BLaER1 treated with 17β-estradiol and CSF1 and Interleukin-3, amounts not matched to agents 10 nM and 100 nM (cell line): ENCODE data around the gene P3H2.

ENCODE experiments used
- H3K27ac ChIP-seq, 11 experiments: shearing (Covaris generic); formaldehyde crosslinking; 2 replicates each; pipeline ENCODE4 v1.8.1; 2022
- H3K27me3 ChIP-seq, 11 experiments: shearing (Covaris generic); formaldehyde crosslinking; 2 replicates each; pipeline ENCODE4 v1.8.1; 2022
- H3K36me3 ChIP-seq, 11 experiments: shearing (Covaris generic); formaldehyde crosslinking; 2 replicates each; pipeline ENCODE4 v1.8.1; 2022
- H3K4me1 ChIP-seq, 10 experiments: shearing (Covaris generic); formaldehyde crosslinking; 2 replicates each; pipeline ENCODE4 v1.8.1; 2022
- H3K4me2 ChIP-seq, 11 experiments: shearing (Covaris generic); formaldehyde crosslinking; 2 replicates each; pipeline ENCODE4 v1.8.1; 2022
- H3K4me3 ChIP-seq, 10 experiments: shearing (Covaris generic); formaldehyde crosslinking; 2 replicates each; pipeline ENCODE4 v1.8.1; 2022
- H3K9ac ChIP-seq, 11 experiments: shearing (Covaris generic); formaldehyde crosslinking; 2 replicates each; pipeline ENCODE4 v1.8.1; 2022
- H3K9me3 ChIP-seq, 11 experiments: shearing (Covaris generic); formaldehyde crosslinking; replicated peaks in 1 of 11; 2 replicates each; pipeline ENCODE4 v1.8.1; 2022
- H4K20me1 ChIP-seq, 11 experiments: shearing (Covaris generic); formaldehyde crosslinking; 2 replicates each; pipeline ENCODE4 v1.8.1; 2022
- Cebpa-rat ChIP-seq, 11 experiments: shearing (Covaris generic); IDR thresholded peaks; 2 replicates each; pipeline ENCODE4 v1.8.1; 2022

Gene P3H2

DNA sequence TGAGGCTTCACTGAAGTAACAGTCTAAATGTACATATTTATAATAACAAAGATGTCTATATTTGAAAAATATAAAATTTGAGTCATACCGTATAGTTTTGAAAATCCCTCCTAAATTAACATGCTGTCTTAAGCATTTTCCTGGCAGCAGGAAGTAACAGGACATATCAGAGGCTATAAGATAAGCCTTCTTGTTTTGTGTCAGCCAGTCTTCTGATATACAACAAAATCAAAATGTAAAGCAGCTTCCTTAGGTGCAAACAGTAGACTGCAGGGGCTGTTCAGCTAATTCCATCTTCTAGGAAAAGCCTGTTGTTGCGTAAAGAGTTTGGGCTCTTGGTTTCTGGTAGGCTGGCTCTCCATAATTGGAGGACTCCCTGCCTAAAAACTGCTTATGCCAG is 56.0 kb downstream of the P3H2 start:
- Histone ChIP-seq H3K4me1 (no peaks in the 10 kb centered on the region), H3K9me3 (no peaks in the 10 kb centered on the region), H3K9ac (no peak overlapping the region), H3K36me3 (no peaks in the 10 kb centered on the region), H4K20me1 (no peaks in the 10 kb centered on the region), H3K4me3 (no peak overlapping the region), H3K4me2 (no peak overlapping the region), H3K27me3 (no peaks in the 10 kb centered on the region), H3K27ac (no peak overlapping the region)
- no peak for TF ChIP-seq Cebpa-rat (IDR thresholded peaks at IDR 0.05)

DNA sequence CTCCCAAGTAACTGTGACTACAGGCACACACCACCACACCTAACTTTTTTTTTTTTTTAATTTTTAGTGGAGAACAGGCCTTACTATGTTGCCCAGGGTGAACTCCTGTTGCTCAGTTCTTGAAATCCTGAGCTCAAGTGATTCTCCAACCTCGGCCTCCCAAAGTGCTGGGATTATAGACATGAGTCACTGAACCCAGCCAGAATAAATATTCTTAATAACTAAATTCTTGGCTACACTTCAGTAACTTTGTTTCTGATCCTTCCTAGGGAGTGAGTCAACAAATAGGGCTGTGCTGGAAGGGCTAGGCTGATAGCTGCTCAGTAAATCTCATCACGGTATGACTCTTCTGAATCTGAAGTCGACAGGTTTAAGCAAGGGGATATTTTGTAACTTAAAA is 56.6 kb downstream of the P3H2 start:
- Histone ChIP-seq H3K4me3 (no peak overlapping the region), H3K9ac (no peak overlapping the region), H3K27me3 (no peaks in the 10 kb centered on the region), H3K9me3 (no peaks in the 10 kb centered on the region), H3K36me3 (no peaks in the 10 kb centered on the region), H3K4me1 (no peaks in the 10 kb centered on the region), H3K27ac (no peak overlapping the region), H4K20me1 (no peaks in the 10 kb centered on the region), H3K4me2 (no peak overlapping the region)
- TF ChIP-seq Cebpa-rat (IDR thresholded peaks at IDR 0.05), result no peak

DNA sequence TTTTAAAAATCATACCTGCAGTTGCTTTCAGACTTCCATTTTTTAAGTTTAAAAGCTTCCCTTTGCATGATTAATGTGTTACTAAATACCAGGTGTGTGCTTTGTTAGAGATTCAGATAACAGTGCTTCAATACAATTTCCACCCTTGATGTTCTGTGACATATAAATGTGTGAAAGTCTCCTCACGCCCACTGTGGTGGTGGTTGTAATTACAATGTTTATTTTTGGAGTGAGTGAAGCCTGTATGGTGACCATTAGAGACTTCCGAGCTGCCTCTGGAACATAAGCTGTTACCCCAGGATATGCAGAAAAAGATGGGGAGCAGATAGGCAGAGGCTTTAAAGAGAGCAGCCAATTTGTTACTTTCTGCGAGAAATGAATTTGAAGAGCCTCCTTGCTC is 57.2 kb downstream of the P3H2 start:
- no peaks in the 10 kb centered on the region for H3K9me3 ChIP-seq
- no peak overlapping the region for H3K4me3 ChIP-seq
- no peaks in the 10 kb centered on the region for H3K4me1 ChIP-seq
- H3K36me3 ChIP-seq, result no peaks in the 10 kb centered on the region
- no peak for TF ChIP-seq Cebpa-rat (IDR thresholded peaks at IDR 0.05)
- H3K4me2 ChIP-seq, result no peak overlapping the region
- H3K27me3 ChIP-seq, result no peaks in the 10 kb centered on the region
- H3K9ac ChIP-seq, result no peak overlapping the region
- H4K20me1 ChIP-seq, result no peaks in the 10 kb centered on the region
- H3K27ac ChIP-seq, result no peak overlapping the region

DNA sequence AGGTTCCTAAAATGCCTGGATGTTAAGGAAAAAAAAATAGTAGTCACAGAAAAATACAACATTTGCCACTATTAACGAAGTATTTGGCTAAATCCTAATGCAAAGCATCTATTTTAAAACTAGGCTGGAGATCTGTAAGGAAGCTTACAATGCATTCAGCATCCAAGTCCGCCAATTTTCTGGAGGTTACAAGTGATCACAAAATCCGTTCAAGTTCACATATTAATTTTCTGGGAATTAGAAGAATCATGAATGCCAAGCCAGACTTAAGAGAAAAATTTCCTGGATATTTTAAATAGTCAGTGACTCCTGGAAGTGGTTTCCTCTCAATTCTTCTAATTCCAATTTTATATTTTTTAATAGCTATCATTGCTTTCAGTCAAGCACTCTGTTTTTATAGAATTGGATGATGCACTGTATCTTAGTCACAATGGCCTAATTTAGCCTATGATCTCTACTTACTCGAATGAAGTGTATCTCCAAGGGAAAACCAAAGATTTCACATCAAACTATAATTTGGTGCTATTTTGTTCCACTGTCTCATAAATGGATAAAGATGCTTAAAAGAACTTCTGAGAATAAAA is 60.4 kb downstream of the P3H2 start:
- Histone ChIP-seq H3K4me1 (no peaks in the 10 kb centered on the region), H3K9ac (no peak overlapping the region), H3K4me3 (no peak overlapping the region), H4K20me1 (no peaks in the 10 kb centered on the region), H3K4me2 (no peak overlapping the region), H3K9me3 (no peaks in the 10 kb centered on the region), H3K27ac (no peak overlapping the region), H3K36me3 (no peaks in the 10 kb centered on the region), H3K27me3 (no peaks in the 10 kb centered on the region)
- no peak for TF ChIP-seq Cebpa-rat (IDR thresholded peaks at IDR 0.05)

DNA sequence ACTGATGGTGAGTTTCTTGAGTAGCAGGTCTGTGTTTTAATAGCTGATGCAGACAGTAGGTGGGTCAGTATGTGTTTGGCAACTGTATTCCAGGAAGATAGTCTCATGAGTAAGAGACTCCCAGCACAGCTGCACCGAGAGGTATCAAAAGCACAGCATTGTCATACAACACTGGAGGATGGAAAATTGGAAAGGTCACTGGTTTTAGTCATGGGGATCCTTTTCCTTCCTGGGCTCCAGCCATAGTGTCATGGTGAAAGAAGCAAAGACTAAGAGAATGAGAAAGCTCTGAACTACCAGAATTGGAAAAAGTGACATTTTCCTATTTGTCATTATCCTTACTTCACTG is 61.5 kb downstream of the P3H2 start:
- Histone ChIP-seq H3K4me1 (no peaks in the 10 kb centered on the region), H3K4me3 (no peak overlapping the region), H3K36me3 (no peaks in the 10 kb centered on the region)

DNA sequence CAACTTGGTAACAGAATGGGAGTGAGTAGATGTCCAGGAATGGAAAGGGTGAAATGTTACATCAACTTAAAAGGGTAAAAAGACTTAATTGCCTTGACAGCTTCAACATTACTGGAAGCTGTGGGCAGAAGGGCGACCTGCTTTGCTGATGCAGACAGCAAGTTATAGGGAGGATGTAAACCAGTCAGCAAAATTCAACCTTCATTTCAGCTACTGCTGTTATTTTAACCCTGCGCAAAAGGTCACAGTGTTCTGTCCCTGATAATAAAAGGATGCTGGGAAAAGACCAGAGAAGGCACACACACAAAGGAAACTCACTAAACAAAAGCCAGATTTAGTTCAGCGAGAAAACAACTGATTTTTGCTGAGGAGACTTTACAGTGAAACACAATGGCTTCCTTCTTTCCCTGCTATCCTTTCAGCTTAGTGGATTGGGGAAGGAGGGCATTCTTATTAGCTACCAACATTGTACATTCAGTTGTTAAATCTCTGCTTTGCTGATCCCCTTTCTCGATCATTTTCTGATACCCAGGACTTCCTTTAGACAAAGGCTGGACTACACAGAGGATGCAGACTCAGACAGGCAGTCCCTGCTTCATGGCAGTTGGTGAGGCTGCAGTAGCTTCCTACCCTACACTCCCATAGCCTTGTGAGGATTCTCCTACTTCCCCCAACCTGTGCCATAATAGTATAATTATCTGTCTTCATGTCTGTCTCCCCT is 62.0 kb downstream of the P3H2 start:
- no peaks in the 10 kb centered on the region for H3K4me1 ChIP-seq
- no peak for TF ChIP-seq Cebpa-rat (IDR thresholded peaks at IDR 0.05)
- H3K9me3 ChIP-seq, result no peaks in the 10 kb centered on the region
- H3K27ac ChIP-seq, result no peak overlapping the region
- H3K9ac ChIP-seq, result no peak overlapping the region
- no peaks in the 10 kb centered on the region for H4K20me1 ChIP-seq
- no peaks in the 10 kb centered on the region for H3K36me3 ChIP-seq
- no peak overlapping the region for H3K4me2 ChIP-seq
- no peak overlapping the region for H3K4me3 ChIP-seq
- H3K27me3 ChIP-seq, result no peaks in the 10 kb centered on the region

More for the DNA sequence above, 61.5 kb downstream of the P3H2 start:
- no peak overlapping the region for H3K27ac ChIP-seq
- no peak overlapping the region for H3K9ac ChIP-seq
- H3K4me2 ChIP-seq, result no peak overlapping the region
- H3K27me3 ChIP-seq, result no peaks in the 10 kb centered on the region
- no peaks in the 10 kb centered on the region for H3K9me3 ChIP-seq
- no peaks in the 10 kb centered on the region for H4K20me1 ChIP-seq
- TF ChIP-seq Cebpa-rat (IDR thresholded peaks at IDR 0.05), result no peak

GRCh38 chr3:190056742-190057141 is 64.0 kb downstream of the P3H2 start:
- H3K4me3 ChIP-seq, result no peak overlapping the region
- H3K36me3 ChIP-seq, result no peaks in the 10 kb centered on the region
- no peak overlapping the region for H3K4me2 ChIP-seq
- no peak overlapping the region for H3K9ac ChIP-seq
- no peaks in the 10 kb centered on the region for H4K20me1 ChIP-seq
- no peaks in the 10 kb centered on the region for H3K4me1 ChIP-seq
- no peak for TF ChIP-seq Cebpa-rat (IDR thresholded peaks at IDR 0.05)
- no peak overlapping the region for H3K27ac ChIP-seq
- H3K27me3 ChIP-seq, result no peaks in the 10 kb centered on the region
- no peaks in the 10 kb centered on the region for H3K9me3 ChIP-seq

- Histone ChIP-seq H3K4me1 (no peaks in the 10 kb centered on the region), H3K4me3 (no peak overlapping the region), H3K9ac (no peak overlapping the region), H3K4me2 (no peak overlapping the region), H3K36me3 (no peaks in the 10 kb centered on the region), H4K20me1 (no peaks in the 10 kb centered on the region), H3K27me3 (no peaks in the 10 kb centered on the region), H3K9me3 (no peaks in the 10 kb centered on the region), H3K27ac (no peak overlapping the region)
- no peak for TF ChIP-seq Cebpa-rat (IDR thresholded peaks at IDR 0.05)
These were observed 64.9 kb downstream of the P3H2 start for GRCh38 chr3:190055773-190056172.

- Histone ChIP-seq H3K27ac (no peak overlapping the region), H4K20me1 (no peaks in the 10 kb centered on the region), H3K9ac (no peak overlapping the region), H3K9me3 (no peaks in the 10 kb centered on the region), H3K27me3 (no peaks in the 10 kb centered on the region), H3K4me2 (no peak overlapping the region), H3K36me3 (no peaks in the 10 kb centered on the region), H3K4me1 (peaks cover 0 to 2% (median 0%) of the 10 kb centered on the region in 10 experiments; a peak in 2 of 20 replicates), H3K4me3 (no peak overlapping the region)
- TF ChIP-seq Cebpa-rat (IDR thresholded peaks at IDR 0.05), result no peak
These were observed 66.6 kb downstream of the P3H2 start for GRCh38 chr3:190053919-190054672.

DNA sequence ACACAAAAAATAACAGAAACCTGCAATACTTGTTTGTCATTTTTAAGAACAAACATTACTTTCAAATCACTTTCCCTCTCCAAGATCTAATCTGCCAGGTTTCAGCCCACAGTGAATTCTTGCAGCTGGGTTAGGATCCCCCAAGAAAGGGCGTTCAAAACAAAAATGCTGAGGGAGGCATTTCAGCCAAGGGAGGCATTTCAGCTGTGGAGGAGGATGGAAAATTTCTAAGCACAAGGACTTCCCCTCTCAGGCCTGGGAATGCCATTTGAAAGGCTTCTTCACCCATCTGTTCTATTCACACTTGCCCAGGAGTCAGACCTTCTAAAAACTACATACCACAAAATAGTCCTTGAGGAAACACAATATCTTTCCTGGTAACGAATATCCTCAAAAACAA is 69.1 kb downstream of the P3H2 start:
- Histone ChIP-seq H4K20me1 (no peaks in the 10 kb centered on the region), H3K9ac (no peak overlapping the region), H3K9me3 (no peaks in the 10 kb centered on the region), H3K27me3 (no peaks in the 10 kb centered on the region), H3K27ac (no peak overlapping the region), H3K36me3 (no peaks in the 10 kb centered on the region), H3K4me3 (no peak overlapping the region), H3K4me1 (peaks cover 0 to 8% (median 0%) of the 10 kb centered on the region in 10 experiments; a peak in 3 of 20 replicates), H3K4me2 (no peak overlapping the region)
- no peak for TF ChIP-seq Cebpa-rat (IDR thresholded peaks at IDR 0.05)
